HG03442 (cell line): ENCODE measurements around the gene SLC26A1.

ENCODE experiments used
- ATAC-seq: cut with Tn5 transposase; IDR thresholded peaks from one replicate; pipeline ENCODE4 v1.9.1; 2021; ENCODE audit warnings: mild to moderate bottlenecking, moderate library complexity; ENCODE audit not compliant: unreplicated experiment

SLC26A1 gene

DNA sequence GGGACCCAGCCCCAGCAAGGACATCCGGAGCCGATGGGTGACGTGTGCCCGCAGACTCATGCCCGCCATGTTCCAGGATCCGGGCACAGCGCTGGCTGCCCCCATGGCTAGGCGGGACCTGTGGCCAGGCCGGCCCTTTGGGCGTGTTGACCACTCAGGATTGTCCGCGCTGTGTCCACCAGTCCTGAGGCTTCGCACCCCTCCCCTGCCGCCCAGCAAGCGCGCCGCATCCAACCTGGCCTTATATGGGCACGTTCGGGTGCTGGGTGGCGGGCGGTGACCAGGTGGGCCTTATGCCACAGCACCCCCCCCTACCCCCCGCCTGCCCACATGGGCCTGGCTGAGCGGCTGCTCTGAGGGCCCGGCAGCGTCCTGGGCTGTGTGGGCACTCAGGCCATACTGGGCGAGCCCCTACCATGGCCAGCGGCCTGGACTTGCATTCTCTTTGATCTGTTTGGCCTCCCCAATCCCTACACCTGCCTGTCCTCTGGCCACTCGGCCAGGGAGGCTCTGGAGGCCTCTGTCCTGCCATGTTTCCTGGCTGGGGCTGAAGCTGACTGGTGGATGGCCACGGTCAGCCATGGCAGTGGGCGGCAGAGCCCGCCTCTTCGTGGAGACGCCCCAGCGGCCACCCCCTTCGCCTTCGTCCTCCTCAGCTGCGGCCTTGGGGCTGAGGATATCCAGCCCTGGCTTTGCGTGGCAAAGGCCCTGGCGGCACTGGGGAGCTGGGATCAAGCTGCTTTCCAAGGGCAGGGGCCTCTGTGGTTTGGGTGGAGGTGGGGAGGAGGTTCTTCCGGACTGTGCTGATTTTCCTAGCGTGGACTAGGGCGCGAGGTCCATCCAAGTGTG is 20.2 kb upstream of the SLC26A1 start:
- no peak for ATAC-seq

DNA sequence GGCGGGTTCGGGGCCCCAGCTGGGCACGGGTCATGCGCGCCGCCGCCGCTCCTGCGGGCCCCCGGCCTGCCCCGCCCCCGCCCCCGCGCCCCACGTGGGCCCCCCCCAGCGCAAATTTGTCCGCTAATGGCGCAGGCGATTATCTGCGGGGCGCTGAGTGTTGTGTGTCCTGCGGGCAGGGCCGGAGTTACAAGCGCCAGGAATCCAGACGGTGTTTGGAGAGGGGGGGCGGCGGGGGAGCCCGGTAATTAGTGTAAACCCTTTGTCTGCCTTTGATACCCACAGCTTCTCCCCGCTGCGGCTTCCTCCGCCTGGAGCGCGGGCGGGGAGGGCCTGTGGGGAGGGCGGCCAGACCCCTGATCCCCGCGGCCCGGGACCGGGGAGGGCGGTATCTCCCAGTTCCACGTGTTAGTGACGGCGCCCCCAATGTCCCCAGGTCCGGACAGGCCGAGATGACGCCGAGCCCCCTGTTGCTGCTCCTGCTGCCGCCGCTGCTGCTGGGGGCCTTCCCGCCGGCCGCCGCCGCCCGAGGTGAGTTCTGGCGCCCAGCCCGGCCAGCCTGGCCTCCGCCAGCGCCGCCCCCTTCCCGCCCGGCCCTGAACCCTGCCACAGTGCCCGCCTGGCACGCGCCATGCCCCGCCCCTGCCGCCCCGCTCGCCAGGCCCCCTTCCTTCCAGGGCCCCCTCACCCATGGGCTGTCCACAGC is 19.0 kb upstream of the SLC26A1 start:
- no peak for ATAC-seq

DNA sequence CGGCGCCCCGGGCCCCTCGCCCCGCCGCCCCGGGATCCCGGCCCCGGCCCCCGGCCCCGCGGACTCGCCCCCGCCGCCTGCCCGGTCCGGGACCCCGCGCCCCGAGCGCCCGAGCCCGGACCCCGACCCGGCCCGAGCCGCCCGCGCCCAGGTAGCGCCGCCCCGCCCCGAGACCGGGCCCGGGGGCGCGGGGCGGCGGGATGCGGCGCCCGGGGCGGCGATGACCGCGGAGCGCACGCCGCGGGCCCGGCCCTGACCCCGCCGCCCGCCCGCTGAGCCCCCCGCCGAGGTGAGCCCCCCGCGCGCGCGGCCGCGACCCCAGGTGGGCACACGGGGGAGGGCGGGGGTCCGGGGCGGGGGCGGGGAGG is 18.4 kb upstream of the SLC26A1 start:
- no peak for ATAC-seq

DNA sequence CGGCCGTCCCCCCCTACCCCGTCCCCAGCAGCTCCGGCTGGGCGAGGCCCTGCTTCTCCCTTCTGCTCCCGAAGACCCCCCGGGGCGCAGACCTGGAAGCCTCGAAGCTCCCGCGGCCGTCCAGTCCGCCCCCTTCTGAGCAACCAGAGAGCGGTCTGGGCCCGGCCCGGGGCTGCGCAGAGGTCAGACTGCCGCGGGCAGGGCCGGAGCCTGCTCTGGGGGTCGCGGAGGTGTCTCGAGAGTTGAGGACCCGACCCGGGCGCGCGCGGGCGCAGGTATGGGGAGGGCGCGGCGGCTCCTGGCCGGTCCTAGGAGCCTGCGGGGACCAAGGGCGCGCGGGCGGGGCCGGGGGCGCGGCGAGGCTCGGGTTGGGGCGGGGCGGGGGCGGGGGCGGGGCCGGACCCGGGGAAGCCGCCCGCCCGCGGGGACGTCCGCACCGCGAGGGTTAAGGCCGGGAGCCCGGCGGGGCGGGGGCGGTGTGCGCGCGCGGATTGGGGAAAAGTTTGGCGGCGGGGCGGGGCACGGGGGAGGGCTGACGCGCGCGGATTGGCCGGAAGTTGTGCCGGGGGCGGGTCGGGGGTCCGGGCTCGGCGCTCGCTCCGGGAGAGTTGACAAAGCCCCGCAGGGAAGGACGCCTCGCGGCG is 17.9 kb upstream of the SLC26A1 start, which contains the start of gene FGFRL1:
Gene FGFRL1, plus strand, starts transcription at position 605 of the 644 bp plus-strand sequence. CDS start 860 bp downstream, outside the sequence.
- ATAC-seq: peak; percentile 30

DNA sequence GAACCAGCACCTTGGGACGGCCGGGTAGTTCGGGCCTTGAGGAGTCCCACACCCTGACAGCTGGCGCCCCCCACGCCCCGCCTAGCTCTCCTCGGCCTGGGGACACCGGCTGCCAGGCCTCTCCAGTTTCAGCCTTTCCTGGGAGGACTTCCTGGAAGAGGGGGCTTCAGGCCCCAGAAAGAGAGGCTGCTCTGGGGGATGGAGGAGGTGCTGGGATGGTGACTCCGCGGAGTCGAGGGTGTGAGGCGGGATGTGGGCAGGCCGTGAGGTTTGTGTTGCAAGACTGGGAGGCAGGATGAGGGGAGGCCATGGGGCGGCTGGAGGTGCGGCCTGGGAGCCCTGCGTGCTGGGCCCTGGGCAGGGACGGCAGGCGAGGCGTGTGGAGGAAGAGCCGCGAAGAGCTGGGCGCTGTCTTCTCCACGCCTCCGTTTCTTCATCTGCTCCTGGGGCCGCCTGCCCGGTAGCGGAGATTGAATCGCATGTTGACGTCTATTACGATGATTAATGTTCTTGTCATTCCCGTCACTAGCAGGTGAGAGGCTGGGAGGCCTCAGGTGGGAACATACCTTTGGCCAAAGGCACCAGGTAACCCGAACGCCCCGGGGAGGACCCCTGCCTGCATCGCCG is 17.3 kb upstream of the SLC26A1 start:
- no peak for ATAC-seq

DNA sequence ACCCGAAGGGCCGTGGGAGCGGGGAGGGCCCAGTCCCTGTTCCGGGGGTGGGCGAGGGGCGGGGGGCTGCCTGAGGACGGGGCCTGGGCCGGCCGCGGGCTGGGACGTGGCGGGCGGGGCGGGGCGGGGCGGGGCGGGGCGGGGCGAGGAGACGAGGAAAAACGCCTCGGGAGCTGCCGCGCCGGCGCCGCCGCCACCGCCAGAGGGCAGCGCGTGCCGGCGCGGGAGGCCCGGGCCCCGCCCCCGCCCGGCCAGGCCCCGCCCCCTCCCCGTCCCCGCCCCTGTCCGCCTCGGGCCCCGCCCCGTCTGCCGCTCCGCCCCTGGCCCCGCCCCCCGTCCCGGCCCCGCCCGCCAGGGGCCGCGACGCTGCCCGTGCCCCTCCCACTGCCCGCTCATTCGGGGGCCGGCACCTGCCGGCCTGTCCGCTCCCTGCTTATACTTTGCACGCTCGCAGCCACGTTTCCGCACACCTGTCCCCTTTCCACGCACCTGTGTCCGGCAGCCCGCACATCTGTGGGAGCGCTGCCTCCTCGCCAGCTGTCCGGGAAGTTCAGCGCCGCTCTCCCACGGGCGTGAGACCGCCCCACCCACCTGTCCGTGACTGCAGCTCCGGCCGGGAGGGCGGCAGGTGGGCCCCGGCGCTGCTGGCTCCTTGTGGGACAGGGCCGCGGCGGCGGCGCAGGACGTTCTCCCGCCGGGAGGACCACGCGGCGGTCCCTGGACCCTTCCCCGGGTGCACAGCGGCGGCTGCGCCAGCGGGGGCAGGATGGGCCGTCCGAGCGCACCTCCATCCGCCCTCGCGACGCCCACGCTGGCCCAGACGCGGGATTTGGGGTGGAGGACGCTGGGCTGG is 16.6 kb upstream of the SLC26A1 start:
- ATAC-seq: peak; percentile 39

DNA sequence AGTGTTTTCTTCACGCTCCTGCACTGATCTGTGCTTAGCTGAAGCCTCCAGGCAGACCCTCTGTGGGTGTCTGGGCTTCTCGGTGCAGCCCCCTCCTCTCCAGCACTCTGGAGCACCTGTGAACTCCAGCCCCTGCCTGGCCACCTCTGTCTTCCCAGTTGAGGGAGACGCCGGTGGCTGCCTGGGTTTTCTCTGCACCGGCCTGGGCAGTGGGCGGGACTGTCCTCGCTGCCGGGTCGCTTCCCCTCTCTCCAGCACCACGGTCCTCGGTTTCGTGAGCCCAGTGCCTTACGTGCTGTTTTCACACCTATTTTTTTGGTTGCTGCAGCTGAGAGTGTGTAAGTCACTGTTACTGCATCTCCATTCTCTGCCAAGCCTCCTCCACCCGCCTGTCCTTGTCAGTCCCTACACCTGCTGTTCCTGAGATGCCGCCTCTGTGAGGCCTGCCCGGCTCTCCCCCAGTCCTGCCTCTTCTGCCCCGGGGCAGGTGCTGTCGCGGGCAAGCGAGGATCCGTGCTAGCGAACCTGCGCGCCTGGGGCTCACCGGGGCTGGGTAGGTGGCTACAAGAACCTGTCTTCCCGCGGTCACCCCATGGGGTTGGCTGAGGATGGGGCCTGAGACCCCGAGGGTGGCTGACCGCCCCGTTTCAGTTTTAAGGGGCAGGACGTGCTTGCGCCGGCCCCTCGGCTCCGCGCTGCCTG is 15.8 kb upstream of the SLC26A1 start:
- peak; percentile 11 for ATAC-seq

DNA sequence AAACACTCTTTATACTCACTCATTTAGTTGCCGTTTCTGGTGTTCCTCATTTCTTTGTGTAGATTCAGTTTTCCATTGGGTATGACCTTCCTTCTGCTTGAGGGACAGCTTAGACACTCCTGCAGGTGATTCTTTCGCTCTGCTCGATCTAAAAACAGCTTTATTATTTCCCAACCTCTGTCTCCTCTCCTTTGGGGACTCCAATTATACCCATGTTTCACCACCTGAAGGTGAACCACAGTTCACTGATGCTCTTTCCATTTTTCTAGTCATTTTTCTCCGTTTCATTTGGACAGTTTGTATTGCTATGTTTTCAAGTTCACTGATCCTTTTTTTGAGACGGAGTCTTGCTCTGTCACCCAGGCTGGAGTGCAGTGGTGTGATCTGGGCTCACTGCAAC is 13.7 kb upstream of the SLC26A1 start:
- no peak for ATAC-seq

DNA sequence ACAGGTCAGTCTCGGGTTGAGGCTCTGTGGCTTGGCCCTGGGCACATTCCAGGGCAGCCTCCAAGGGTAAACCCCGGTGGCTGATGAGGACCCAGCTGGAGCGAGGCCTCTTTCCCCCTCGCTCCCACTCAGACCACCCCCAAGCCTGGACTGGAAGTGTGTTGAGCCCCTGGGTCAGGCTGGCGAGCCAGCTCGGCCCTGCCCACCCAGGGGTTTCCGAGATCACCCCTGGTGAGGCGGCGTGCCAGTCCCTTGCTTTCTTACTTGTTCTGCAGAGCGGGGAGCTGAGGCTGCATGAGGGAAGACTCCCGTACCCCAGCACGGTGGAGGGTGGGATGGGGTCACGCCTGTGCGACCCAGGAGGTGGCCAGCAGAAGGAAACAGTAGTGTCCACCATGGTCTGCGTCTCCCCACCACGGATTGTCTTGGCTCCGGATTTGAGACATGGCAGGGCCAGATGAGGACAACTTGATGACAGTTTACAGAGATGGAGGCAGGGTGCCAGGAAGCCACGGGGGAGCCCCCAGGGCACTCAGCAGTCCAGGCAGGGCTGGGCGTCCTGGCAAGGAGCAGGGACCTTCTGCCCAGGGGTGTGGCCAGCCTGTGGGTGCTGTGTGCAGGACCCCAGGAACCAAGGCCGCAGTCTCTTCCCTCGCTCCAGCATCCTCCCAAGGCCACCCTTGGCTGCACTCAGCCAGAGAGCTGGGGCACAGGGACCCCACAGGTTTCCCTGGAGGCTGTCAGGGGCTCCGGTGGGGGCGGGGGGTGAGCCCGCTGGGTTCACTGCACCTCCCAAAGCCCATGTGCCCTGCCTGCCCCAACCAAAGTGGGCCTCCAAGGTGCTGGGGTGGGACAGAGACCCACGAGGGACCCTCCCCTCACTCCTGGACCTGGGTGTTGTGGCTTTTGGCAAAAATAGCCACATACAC is 11.6 kb upstream of the SLC26A1 start:
- no peak for ATAC-seq

DNA sequence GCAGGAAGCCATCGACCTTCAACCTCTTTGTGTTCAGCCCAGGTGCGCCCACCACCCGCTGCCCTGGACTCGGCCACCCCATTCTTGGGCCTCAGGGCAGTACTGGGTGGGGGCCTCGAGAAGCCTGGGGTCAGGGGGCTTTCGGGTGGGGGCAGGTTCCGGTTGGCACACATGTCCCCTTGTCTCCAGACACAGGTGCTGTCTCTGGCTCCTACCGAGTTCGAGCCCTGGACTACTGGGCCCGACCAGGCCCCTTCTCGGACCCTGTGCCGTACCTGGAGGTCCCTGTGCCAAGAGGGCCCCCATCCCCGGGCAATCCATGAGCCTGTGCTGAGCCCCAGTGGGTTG is 10.8 kb upstream of the SLC26A1 start:
- no peak for ATAC-seq

DNA sequence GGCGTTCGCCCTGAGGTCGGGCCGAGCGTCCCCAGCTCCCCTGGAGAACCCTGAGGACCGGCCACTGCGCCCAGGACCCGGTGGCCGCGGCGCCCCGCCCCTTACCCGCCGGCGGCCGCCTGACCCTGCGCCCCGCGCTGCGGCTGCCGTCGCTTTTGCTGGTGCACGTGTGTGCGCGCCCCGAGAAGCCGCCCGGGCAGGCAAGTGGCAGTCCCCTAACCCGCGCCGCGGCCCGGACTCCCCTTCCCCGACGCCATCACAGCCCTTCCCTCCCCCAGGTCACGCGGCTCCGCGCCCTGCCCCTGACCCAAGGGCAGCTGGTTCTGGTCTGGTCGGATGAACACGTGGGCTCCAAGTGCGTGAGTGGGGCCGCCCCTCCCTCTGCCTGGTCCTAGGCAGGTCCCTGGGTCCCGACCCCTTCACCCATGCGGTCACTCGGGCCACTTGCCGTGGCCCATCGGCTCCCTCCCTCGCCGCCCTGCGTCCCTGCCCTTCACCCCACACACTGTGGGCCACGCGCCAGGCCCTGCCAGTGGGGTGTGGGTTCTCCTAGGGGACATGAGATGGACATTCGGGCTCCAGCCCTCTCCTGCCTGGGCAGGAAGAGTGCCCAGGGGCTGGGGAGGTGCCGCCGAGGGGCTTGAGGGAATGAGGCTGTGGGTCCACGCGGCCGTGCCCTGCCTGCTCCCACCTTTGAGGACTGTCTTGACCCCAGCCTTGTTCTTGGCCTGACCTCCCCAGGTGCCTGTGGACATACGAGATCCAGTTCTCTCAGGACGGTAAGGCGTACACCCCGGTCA is 10.3 kb upstream of the SLC26A1 start:
- ATAC-seq: no peak

DNA sequence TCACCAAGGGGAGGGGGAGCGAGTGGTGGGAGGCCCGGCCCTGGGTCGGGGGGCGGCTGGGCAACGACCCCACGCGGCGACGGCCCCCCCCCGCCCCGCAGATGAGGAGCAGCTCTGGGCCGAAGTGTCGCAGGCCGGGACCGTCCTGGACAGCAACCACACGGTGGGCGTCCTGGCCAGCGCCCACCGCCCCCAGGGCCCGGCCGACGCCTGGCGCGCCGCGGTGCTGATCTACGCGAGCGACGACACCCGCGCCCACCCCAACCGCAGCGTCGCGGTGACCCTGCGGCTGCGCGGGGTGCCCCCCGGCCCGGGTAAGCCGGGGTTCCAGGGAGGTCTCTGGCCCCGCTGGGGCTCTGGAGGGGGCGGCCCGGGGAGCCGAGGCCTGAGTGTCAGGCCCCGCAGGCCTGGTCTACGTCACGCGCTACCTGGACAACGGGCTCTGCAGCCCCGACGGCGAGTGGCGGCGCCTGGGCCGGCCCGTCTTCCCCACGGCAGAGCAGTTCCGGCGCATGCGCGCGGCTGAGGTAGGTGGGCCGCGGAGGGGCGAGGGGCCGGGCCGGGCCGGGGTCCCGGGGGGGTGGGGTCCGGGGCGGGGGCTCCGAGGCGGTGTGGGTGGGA is 9.5 kb upstream of the SLC26A1 start:
- ATAC-seq: no peak

DNA sequence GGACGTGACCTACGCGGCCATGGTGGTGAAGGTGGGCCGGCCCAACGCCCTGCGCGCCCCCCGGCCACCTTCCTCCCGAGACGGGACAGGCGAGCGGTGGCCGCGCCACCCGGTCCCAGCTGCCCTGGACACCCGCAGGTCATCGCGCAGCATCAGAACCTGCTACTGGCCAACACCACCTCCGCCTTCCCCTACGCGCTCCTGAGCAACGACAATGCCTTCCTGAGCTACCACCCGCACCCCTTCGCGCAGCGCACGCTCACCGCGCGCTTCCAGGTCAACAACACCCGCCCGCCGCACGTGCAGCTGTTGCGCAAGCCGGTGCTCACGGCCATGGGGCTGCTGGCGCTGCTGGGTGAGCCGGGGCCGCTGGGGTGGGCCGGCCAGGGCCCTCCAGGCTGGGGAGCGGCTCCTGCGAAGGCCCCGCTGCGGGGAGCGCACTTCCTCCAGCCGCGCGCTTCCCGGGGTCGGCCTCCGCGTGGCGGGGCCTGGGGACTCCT is 9.0 kb upstream of the SLC26A1 start:
- ATAC-seq: no peak

DNA sequence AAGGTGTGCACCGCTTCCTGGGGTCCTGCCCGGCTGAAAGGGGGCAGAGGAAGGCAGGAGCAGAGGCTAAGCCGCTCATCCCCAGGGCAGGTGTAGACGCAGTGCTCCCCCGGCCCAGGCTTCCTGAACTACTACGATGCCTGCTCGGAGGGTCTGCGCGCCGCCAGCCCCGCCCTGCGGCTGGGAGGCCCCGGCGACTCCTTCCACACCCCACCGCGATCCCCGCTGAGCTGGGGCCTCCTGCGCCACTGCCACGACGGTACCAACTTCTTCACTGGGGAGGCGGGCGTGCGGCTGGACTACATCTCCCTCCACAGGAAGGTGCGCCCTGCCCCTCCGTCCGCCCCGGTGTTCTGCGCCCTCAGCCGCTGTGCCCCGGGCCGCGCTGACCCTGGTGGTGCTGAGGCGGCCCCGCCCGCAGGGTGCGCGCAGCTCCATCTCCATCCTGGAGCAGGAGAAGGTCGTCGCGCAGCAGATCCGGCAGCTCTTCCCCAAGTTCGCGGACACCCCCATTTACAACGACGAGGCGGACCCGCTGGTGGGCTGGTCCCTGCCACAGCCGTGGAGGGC is 8.4 kb upstream of the SLC26A1 start:
- no peak for ATAC-seq

DNA sequence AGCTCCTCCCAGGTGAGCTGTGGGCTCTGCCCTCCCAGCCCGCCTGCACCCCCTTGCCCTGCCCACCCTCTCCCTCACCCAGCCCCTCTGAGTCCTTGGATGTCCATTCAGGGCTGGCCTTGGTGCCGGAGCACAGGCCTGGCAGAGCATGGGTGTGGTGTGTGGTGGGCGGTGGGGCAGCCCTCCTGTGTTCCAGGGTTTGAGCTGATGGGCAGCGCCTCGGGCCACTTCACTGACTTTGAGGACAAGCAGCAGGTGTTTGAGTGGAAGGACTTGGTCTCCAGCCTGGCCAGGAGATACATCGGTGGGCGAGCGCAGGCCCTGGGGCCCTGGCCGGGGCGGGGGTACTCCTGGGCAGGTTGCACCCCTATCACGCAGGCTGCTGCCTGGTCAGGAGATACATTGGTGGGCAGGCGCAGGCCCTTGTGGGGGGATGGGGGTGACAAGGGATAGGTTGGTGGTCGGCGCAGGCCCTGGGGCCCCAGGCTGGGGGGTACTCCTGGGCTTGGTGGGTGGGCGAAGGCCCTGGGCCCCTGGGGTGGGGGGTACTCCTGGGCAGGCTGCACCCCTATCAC is 7.6 kb upstream of the SLC26A1 start:
- ATAC-seq: no peak

DNA sequence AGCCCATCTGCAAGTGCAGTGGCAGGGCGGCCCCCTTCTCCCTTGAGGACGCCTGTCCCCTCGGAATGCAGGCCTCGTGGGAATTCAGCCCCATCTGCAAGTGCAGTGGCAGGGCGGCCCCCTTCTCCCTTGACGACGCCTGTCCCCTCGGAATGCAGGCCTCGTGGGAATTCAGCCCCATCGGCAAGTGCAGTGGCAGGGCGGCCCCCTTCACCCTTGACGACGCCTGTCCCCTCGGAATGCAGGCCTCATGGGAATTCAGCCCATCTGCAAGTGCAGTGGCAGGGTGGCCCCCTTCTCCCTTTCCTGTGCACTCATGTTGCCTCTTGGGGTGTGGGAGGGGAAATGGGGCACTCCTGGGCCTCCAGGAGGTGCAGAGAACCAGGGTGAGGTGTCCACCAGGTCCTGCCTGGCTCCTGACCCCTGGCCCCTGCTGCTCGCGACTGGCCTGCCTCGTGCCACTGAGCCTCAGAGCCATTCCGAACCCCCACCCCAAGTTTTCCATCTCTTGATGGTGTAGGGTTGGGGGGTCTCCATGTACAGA is 6.8 kb upstream of the SLC26A1 start:
- ATAC-seq: no peak
